GM19372 (cell line): ENCODE data around the gene NFAM1.

ENCODE experiments used
- ATAC-seq: cut with Tn5 transposase; IDR thresholded peaks from one replicate; pipeline ENCODE4 v1.9.1; 2021; ENCODE audit warnings: mild to moderate bottlenecking, low read depth, moderate library complexity; ENCODE audit not compliant: unreplicated experiment

NFAM1 gene, protein sequence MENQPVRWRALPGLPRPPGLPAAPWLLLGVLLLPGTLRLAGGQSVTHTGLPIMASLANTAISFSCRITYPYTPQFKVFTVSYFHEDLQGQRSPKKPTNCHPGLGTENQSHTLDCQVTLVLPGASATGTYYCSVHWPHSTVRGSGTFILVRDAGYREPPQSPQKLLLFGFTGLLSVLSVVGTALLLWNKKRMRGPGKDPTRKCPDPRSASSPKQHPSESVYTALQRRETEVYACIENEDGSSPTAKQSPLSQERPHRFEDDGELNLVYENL

GRCh38 chr22:42432020-42432596, at the start of gene NFAM1:
NFAM1 (minus strand) TSS chr22:42432403; CDS start chr22:42432357, 46 bp downstream.
- no peak for ATAC-seq

GRCh38 chr22:42475122-42475521, 42.9 kb upstream of the NFAM1 start:
- no peak for ATAC-seq

DNA sequence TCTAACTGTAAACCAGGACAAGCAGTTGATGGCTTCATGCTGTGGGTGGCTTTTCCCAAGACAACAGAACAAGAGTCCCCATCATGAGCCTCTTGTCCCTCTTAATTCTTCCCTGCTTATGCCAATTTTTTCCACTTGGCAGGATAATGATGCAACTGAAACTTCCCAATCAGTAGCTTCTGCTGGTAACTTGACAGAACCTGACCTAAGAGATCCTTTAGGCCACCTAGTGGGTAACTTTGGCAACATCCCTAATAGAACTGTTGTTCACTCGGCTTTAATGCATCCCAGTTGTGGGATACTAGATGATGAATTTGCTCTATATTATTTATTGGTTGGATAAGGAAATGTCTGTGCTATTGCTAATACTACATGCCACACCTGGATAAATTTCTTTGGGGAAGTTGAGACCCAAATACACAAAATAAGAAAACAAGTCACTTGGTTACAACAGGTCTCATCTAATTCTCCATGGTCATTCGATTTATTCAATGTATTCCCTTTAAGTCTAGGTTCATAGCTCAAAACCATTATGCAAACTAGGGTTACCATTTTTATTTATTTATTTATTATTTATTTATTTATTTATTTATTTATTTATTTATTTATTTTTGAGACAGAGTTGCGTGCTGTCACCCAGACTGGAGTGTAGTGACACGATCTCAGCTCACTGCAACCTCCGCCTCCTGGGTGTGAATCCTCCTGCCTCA, 41.4 kb upstream of the NFAM1 start:
- ATAC-seq: no peak

GRCh38 chr22:42472671-42473070, 40.5 kb upstream of the NFAM1 start:
- no peak for ATAC-seq

GRCh38 chr22:42471441-42471840, 39.2 kb upstream of the NFAM1 start:
- ATAC-seq: no peak

GRCh38 chr22:42470366-42471082, 38.3 kb upstream of the NFAM1 start:
- ATAC-seq: no peak

GRCh38 chr22:42468841-42469240, 36.6 kb upstream of the NFAM1 start:
- ATAC-seq: no peak

GRCh38 chr22:42462016-42462415, 29.8 kb upstream of the NFAM1 start:
- ATAC-seq: no peak

DNA sequence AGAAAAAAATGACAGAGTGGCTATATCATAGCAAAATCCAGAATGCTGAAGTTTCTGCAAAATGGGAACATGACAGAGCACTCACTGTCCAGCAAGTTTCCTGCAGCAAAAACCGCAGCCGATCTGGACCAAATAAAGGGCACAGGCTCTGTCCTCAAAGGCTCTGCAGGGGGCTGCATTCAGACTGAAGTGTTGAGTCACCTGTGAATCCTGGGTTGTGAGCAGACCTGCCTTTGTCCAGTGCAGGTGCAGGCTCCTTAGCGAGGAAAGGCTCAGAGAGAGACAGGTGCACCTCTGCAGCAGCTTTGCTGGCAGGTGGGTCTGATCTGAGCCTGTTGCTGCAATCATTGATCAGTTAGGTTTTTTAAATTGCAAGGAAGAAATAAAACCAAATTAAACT, 29.3 kb upstream of the NFAM1 start:
- no peak for ATAC-seq

GRCh38 chr22:42459287-42460063, 27.3 kb upstream of the NFAM1 start:
- no peak for ATAC-seq

GRCh38 chr22:42452916-42453315, 20.7 kb upstream of the NFAM1 start:
- no peak for ATAC-seq

DNA sequence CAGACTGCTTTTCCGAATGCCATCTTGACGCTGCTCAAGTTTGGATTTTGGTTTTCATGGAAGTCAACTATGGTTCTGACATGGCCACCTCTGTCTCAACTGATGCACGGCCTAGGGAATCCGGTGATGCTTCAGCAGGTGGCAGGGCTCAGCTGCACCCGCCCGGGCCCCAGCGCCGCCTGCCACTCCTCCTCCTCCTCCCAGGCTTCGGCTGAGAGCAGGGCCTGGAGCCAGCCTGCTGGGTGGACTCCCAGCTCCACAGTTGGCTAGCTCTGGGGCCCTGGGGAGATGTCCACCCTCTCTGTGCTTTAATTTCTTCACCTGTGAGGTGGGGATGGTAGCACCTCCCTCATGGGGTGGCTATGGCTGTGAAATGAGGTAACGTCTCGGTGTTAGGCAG, 20.3 kb upstream of the NFAM1 start:
- no peak for ATAC-seq

DNA sequence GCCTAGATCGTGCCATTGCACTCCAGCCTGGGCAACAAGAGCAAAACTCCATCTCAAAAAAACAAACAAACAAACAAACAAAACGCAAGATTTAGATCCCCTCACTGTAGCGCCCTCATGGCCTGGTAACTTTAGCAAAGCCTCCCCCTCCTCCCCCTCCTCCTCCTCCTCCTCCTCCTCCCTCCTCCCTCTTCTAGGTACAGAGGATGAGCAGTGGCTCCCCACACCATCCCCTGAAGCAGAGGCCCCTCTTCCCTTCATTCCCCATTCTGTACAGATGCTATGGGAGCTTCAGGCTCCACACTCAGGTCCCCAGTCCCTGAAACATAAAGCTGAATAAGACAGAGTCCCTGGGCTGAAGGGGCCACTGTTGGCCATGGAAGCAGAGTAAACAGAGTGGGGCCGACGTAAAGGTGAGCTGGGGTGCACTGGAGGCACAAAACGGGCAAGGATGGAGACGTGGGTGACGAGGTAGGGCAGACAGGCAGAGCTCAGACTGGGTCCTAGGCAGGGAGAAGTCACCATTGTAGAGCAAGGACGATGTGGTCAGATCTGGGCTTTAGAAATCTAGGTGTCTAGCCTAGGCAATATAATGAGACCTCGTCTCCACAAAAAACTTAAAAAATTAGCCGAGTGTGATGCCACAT, 19.4 kb upstream of the NFAM1 start:
- ATAC-seq: no peak

GRCh38 chr22:42450862-42451261, 18.7 kb upstream of the NFAM1 start:
- no peak for ATAC-seq

DNA sequence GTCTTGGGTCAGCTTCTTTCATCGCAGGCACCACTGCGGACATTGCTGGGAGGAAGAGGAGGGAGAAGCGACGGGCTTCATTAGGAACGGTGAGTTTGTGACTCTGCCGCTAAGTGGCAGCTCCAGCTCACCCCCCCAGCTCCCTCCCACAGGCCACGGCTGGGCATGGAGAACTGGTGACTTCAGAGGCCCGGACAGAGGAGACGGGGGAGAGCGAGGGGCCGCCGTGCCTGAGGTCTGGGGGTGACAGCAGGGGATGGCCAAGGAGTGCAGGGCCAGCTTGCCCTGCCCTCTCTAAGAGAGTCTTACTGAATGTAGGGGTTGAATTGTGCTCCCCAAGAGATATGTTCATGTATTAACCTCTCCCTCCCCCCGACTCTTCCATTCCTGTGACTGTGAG, 13.9 kb upstream of the NFAM1 start:
- no peak for ATAC-seq

GRCh38 chr22:42444077-42444904, 12.1 kb upstream of the NFAM1 start:
- ATAC-seq: no peak

DNA sequence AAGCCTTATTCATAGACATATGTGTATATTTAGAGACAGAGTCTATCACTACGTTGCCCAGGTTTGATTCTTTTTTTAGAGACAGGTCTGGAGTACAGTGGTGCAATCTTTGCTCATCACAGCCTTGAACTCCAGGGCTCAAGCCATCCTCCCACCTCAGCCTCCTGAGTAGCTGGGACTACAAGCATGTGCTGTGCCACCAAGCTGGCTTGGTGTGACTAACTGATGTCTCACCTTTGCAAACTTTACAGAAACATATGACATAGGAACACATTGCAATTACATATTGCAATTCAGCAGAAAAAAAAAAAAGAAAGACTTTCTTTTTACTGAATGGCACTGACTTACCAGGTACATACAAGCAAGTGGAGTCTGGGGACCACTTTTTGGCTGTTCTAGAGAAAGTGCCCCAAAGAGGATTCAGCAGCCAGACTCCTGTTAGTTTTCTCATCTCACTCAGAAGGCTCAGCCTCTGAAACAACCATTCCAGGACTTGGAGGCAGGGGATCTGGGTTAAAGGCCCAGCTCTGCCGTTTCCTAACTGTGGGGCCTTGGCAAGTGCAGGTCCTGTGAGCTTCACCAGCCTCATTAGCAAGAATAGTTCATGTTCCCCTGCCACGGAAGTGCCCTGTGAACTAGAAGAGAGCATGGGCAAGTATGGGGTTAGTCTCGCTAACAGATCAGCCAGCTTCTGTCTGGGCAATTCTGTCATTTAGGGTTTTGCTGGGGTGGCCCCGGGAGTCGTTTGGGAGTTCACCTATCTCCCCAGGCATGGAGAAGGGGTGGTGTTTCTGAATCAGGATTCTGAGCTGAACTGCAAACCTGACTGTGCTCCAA, 11.3 kb upstream of the NFAM1 start:
- no peak for ATAC-seq

DNA sequence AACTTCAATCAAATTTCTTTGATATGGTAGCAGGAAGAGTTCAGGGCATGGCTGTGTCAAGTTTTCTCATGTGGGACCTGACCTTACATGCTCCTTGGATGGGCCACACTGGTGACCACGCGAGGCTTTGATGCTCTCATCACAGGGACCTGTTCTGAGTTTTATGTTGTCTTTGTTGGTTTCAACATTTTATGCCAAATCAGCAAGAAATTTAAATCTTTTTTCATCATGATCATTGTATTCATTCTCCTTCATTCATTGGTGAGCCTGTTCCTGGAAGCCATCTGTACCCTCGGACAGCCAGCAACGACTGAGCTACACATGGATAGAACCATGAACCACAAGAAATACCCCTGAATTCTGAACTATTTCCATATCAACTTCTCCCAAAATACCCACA, 10.5 kb upstream of the NFAM1 start:
- ATAC-seq: no peak
